Measurements from ENCODE around the gene SMCO2.

The SMCO2 gene

DNA sequence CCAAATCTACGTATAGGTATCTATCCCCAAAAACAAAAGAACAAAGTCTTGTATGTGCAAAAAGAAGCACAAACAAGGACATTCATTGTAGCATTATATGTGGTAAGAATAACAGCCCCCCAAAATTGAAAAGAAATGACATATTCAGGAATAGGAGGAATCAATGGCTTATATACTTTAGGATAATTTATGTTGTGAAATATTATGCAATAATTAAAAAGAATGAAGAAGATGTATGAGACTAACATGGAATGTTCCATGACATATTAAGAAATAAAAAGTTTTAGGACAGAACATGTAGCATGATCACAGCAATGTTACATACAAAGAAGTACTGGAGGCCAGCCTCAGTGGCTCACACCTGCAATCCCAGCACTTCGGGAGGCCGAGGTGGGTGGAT lies 9.1 kb downstream of the SMCO2 start:
- ATAC-seq = no peak

GRCh38 chr12:27456618-27457017 lies 10.1 kb downstream of the SMCO2 start:
- no peak for ATAC-seq

- peak; percentile 54 to 73 for ATAC-seq
Observed at GRCh38 chr12:27460471-27460978, 14.0 kb downstream of the SMCO2 start.

GRCh38 chr12:27462151-27462694 lies 15.7 kb downstream of the SMCO2 start:
- ATAC-seq = peak; percentile 13 to 25

DNA sequence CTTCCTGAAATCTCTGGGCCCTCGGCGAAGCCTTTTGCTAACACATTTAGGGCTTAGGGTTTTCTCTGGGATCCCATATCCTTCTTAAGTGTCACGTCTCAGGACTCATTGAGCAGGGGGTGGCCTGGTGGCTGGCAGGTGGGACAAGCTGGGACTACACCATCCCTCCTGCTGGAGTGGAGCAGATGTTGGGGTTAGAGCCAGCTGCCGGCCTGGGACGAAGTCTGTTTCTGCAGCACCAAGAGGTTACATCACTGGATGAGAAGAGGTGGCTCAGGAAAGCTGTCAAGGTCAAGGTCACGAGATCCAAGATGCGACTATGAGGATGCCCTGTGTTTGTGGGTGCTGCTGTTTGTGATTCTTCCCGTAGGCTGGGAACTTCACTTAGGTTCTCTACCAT lies 16.3 kb downstream of the SMCO2 start:
- no peak for ATAC-seq

DNA sequence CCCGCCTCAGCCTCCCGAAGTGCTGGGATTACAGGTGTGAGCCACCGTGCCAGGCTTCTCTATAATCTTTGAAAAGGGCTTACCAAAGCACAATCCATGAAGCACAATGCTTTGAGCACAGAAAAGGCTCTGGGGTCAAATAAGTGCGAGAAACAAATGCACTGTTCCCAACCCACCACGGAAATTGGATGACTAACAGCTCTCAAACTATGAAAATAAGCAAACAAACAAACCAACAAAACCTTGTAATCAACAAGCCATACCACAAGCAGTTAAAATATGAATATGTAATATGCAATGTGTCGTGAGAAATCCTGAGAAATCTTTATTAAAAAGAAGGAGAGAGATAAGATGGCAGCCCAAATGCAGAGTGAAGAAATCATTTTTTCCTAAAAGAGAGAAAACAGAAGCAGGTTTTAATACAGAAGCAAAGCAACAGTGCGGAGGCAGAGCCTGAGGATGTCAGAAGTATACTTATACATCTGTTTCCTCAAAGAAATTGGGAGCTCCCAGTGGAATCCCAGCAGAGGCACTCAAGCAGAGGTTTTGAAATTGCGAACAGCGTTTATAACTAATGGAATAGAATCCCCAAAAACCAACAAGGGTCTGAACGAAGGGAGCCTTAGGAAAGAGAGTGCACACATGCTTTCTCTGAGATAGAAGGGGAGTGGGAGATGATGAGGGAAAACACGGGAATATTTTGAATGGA lies 17.1 kb downstream of the SMCO2 start:
- no peak for ATAC-seq

- ATAC-seq = no peak
Observed at GRCh38 chr12:27464220-27464554, 17.7 kb downstream of the SMCO2 start.

GRCh38 chr12:27467641-27468040 lies 21.1 kb downstream of the SMCO2 start:
- no peak for ATAC-seq

DNA sequence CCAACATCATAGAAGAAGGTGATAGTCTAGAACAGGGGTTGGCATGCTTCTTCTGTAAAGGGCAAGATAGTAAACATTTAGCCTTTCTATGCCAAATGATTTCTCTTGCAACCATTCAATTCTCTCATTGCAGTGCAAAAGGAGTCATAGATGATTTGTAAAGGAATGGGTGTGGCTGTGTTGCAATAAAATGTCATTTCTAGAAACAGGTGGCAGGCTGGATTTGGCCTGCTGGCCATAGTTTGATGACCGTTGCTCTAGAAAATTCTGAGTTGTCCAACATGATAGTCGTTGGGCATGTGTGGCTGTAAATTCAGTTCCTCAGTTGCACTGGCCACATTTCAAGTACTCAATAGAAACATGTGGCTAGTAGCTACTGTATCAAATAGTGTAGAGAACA lies 21.7 kb downstream of the SMCO2 start:
- no peak for ATAC-seq

DNA sequence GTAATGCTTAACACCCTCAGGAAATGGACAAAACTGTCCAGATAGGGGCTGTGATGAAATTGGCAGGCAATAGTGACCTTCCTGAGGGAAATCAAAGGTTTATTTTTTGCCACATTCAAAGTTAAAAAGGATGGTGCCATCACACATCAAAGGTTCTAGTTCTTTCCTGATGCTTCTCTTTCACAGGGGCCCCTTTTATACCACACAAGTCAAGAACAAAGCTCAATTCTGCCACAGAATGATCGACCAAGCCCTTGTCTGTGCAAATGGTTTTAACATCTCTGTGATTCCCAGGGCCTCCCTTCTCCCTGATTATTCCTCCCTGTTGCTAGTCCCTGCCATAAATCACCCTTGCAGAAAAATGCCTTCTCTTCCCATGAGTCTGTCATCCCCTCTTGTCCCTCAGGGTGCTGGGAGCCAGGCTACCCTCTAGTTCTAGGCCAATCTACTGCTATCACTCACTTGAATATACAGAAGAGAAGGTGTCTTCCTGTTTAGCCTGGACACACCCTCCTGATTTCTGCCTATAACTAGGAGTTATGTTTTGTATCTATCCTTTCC lies 22.7 kb downstream of the SMCO2 start:
- ATAC-seq = no peak

GRCh38 chr12:27472604-27473003 lies 26.1 kb downstream of the SMCO2 start:
- ATAC-seq = no peak

DNA sequence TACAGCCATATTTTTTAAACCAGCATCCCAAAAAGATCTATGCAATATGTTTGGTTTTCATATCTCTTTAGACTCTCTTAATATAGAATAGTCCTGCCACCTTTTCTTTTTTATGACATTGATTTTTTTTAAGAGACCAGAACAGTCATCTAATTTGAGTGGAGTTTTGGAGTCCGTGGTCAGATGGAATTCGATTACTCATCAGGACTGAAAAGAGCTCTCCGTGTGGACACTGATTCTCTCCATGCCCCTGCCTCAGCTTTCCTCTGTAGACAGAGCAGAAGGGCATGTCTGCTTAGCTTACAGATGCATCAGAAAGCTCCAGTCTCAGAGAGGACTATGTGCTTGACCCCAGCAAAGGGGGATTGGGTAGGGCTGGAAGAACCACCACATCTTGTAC lies 27.8 kb downstream of the SMCO2 start:
- no peak for ATAC-seq

DNA sequence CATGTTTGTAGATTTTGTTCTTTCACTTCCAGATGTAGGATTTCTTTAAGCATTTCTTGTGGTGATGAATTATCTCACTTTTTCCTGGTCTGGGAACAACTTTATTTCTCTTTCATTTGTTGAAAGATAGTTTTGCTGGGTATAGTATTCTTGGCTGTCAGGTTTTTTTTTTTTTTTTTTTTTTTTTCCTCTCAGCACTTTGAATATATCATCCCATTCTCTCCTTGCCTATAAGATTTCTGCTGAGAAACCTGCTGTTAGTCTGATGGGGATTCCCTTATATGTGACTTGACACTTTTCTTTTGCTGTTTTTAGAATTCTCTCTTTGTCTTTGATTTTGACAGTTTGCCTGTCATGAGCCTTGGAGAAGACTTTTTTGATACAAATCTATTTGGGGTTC lies 30.5 kb downstream of the SMCO2 start:
- no peak for ATAC-seq

DNA sequence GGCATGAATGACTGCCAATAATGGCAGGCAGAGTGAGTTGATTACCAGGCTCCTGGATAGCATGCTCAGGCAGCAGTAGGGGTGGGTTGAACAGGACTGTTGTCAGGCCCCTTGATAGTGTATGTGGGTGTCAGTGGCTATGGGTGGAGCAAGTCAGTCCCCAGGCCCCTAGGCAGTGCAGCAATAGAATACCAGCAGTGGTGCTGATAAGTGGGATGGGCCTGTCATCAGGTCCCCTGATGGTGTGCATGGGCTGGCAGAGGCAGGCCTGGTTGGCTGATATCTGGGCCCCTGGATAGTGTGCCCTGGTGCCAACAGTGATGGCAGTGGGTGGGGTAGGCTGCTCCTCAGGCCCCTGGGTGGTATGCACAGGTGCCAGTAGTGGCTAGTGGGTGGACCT lies 32.4 kb downstream of the SMCO2 start:
- ATAC-seq = no peak

DNA sequence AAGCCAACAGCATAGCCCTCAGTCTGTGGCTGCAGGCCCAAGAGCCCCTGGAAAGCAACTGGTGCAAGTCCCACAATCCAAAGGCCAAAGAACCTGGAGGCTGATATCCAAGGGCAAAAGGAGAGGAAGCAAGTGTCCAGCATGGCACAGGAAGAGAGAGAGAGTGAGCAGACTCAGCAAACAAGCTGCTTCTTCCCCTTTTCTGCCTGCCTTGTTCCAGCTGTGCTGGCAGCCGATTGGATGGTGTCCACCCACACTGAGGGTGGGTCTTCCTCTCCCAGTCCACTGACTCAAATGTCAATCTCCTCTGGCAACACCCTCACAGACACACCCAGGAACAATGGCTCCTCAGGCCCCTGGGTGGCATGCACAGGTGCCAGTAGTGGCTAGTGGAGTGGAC lies 33.5 kb downstream of the SMCO2 start:
- no peak for ATAC-seq

DNA sequence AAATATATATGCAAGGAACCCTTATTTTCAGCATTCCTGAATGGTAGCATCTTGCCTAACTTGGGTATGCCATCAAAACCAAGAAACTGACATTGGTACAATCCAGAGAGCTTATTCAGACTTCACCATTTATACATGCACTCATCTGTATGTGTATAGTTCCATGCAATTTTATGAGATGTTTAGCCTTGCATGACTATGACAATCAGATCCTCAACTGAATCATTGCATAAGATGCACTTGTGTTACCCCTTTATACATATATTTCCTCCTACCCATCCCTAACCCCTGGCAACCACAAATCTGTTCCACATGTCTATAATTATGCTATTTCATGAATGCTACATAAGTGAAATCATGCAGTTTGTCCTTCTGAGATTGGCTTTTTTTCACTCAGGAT lies 40.4 kb downstream of the SMCO2 start:
- no peak for ATAC-seq

- no peak for ATAC-seq
Observed at GRCh38 chr12:27488479-27488878, 41.9 kb downstream of the SMCO2 start.

- no peak for ATAC-seq
Observed at GRCh38 chr12:27491226-27491625, 44.7 kb downstream of the SMCO2 start.

DNA sequence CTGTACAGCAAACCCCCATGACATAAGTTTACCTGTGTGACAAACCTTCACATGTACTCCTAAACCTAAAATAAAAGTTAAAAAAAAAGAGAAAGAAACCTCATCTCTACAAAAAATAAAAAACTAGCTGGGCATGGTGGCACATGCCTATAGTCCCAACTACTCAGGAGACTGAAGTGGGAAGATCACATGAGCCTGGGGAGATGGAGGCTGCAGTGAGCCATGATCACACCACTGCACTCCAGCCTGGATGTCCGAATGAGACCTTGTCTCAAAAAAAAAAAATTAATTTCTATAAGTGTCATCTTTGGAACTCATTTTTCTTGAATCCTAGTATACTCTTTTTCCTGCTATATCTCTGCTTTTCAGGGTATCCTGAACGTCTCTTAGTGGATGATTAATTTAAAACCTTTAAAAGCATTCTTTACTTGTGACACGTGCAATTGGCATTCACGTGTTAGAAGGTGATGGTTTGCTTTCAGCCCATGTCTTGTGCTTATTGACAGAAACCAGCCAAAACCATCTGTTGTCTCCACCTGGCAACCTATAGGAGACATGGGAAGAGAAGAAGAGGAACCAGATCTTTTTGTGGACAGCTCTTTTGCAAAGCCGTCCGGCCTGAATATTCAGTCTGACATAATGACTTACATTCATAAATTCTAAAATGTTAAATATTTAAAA lies 46.9 kb downstream of the SMCO2 start:
- ATAC-seq = no peak

DNA sequence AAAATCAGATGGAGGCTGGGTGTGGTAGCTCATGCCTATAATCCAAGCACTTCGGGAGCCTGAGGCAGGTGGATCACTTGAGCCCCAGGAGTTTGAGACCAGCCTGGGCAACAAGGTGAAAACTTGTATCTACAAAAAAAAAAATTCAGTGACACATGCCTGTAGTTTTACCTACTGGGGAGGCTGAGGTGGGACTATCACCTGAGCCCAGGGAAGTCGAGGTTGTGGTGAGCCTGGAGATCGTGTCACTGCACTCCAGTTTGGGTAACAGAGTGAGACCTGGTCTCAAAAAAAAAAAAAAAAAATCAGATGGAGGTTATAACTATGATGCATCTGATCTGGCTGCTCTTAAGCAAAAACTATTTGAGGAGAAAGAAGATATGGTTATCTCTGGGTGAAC lies 50.9 kb downstream of the SMCO2 start:
- no peak for ATAC-seq

DNA sequence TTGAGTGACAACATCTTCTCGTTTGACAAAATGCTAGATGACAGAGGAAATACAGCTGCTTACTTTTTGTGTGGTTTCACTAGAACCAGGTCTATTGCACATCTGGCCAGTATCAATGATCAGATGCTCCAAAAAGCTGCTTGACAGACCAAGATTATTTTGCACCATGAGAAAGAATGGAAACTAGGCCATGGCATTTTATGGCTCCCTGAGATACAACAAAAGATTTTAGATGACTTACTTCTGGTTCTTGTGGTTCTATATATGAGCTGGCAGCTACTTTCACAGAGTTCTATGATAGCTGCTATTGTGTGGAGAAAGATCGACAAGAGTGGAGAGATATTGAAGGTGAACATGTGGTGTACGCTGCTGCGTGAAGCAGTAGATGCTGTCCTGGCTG lies 51.6 kb downstream of the SMCO2 start:
- peak in 1 of 2 donors; percentile 58 for ATAC-seq

- no peak for ATAC-seq
Observed at GRCh38 chr12:27498761-27499160, 52.2 kb downstream of the SMCO2 start.

DNA sequence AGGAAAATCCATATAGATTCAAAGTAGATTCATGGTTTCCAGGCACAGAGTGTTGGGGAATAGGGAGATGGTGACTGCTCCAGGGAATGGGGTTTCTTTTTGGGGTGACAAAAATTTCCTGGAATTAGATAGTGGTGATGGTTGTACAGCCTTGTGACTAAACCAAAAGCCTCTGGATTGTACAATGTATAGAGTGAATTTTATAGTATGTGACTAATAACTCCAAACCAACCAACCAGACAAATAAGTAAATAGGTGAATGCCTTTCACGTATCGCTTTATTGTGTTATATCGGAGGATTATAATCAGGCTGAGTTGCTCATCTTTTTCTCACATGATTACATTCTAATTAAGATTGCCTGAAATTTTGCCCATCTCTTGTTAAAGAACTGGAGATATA lies 52.8 kb downstream of the SMCO2 start:
- ATAC-seq = no peak

DNA sequence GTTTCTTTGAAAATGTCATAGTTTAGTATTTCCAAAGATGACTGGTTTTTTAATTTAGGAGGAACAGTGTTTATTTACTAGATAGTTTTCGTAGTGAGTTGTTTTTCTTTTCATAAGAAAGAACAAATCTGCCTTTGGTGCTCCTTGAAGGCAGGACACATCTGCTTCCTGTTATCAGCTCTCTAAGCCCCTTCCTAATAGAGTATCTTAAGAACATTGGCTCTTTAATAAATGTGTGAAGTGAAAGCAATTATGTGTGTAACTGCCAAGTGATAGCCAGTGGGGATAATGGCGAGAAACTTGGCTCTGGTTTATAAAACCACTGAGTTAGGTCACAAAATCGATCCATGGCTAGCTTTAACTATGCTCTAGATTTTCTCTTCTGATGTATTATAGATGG lies 54.0 kb downstream of the SMCO2 start:
- no peak for ATAC-seq
